Measurements from ENCODE around the gene S100A6. TPM values are rescaled to one million over a fixed set of nuclear protein-coding genes. Genes with fewer than 3 reads are reported as not detected.

Gene S100A6
- total RNA-seq, 2 donors from 2014 or later, result 367 to 608 TPM

DNA sequence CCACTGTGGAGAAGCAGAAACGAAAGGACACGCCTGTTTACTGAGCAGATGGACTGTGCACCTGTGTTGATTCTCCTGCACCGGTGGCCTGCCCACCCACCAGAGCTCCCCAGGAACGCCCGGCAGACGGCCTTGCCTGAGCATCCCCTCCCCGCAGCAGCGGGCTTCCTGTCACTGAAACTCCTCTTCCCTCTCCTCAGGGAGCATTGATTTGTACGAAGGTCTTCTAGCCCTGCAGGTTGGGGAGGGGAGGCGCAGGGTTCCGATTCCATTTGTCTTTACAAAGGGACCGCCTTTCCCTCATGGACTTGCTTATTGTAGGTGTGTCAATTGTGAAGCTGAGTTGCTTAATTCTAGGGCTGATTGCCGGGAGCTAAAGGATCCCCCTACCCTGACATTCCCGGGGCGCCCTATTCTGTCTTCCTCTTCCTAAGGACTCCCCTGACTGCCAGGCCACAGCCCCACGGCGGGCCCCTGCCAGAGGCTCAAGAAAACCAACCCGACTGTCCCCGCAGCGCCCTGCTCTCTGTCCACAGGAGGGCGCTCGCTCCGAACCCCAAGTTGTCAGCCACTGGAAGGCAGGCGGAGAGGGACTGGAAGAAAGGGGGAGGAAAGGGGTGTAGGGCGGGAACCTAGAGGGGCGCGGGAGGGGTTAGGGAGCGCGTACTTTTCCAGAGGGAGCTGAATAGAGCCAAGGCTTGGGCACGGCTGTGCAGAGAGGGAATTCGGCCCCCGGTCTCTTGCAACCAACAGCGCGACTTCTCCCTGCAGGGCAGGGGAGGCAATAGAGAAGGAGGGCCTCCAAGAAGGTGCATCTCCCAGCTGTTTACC, 2.8 kb downstream of the S100A6 start:
- peak; percentile 92 for TF ChIP-seq CTCF (IDR thresholded peaks at IDR 0.05)
- H3K4me1 ChIP-seq (ENCODE audit: control insufficient read depth in 1 of 2, low read depth in 2 of 2), result peaks cover 0 to 51% of the 10 kb centered on the region in 2 donors
- DNase-seq (ENCODE audit: low spot score) (peak; percentile 60), ATAC-seq (ENCODE audit: insufficient number of reproducible peaks, low FRiP score, low read depth) (peak; percentile 56)
- no peaks in the 10 kb centered on the region for H3K36me3 ChIP-seq
- no peaks in the 10 kb centered on the region for H3K9me3 ChIP-seq
- H3K27me3 ChIP-seq (replicated peaks; ENCODE audit: insufficient read depth), result no peaks in the 10 kb centered on the region
- peak overlapping the region; percentile 100 for H3K27ac ChIP-seq
- peak overlapping the region; percentile 89 for H3K4me3 ChIP-seq

GRCh38 chr1:153532181-153532580, 3.6 kb downstream of the S100A6 start:
- H3K27me3 ChIP-seq (replicated peaks; ENCODE audit: insufficient read depth), result no peaks in the 10 kb centered on the region
- no peak for TF ChIP-seq CTCF (IDR thresholded peaks at IDR 0.05)
- H3K4me3 ChIP-seq, result no peak overlapping the region
- H3K4me1 ChIP-seq (ENCODE audit: control insufficient read depth in 1 of 2, low read depth in 2 of 2), result peaks cover 0 to 54% of the 10 kb centered on the region in 2 donors
- H3K27ac ChIP-seq, result peak overlapping the region; percentile 15 to 100
- ATAC-seq (ENCODE audit: insufficient number of reproducible peaks, low FRiP score, low read depth) (no peak), DNase-seq (ENCODE audit: low spot score) (no peak)
- no peaks in the 10 kb centered on the region for H3K9me3 ChIP-seq
- H3K36me3 ChIP-seq, result no peaks in the 10 kb centered on the region

DNA sequence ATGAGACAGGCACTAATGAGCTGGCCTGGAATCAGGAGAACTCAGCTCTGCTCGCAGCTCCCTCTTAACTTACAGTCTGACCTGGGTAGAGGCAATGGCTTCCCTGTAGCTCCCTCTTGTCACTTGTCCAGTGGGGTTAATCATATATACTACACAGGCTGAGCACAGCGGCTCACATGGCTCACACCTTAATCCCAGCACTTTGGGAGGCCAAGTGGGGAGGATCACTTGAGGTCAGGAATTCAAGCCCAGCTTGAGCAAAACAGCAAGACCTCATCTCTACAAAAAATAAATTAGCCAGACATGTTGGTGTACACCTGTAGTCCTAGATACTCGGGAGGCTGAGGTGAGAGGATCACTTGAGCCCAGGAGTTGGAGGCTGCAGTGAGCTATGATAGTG, 4.2 kb downstream of the S100A6 start:
- TF ChIP-seq CTCF (IDR thresholded peaks at IDR 0.05), result no peak
- Histone ChIP-seq H3K27me3 (replicated peaks; ENCODE audit: insufficient read depth) (no peaks in the 10 kb centered on the region), H3K36me3 (no peaks in the 10 kb centered on the region), H3K4me3 (no peak overlapping the region), H3K27ac (peak overlapping the region; percentile 15 to 100), H3K4me1 (ENCODE audit: control insufficient read depth in 1 of 2, low read depth in 2 of 2) (peaks cover 0 to 56% of the 10 kb centered on the region in 2 donors), H3K9me3 (no peaks in the 10 kb centered on the region)
- ATAC-seq (ENCODE audit: insufficient number of reproducible peaks, low FRiP score, low read depth) (no peak), DNase-seq (ENCODE audit: low spot score) (no peak)

DNA sequence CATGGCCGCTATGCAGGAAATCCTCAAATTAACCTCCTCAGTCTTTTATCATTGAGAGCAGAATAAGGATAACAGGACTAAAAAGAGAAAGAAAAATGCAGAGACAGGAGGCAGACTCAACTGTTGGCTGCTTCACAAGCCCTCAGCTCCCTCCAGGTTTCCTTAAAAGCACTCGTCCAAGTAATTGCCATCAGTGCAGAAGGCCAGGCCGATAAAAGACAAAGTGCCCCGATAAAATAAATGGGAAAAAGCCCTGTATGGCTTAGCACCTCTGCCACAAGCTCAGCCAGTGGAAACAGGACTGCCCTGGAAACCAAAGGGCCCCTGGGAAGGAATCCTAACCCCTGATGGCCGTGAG, 8.1 kb downstream of the S100A6 start:
- ATAC-seq (ENCODE audit: insufficient number of reproducible peaks, low FRiP score, low read depth) (no peak), DNase-seq (ENCODE audit: low spot score) (no peak)
- H3K4me1 ChIP-seq (ENCODE audit: control insufficient read depth in 1 of 2, low read depth in 2 of 2), result peaks cover 7 to 35% of the 10 kb centered on the region in 2 donors
- no peak for TF ChIP-seq CTCF (IDR thresholded peaks at IDR 0.05)
- no peak overlapping the region for H3K4me3 ChIP-seq
- no peaks in the 10 kb centered on the region for H3K9me3 ChIP-seq
- H3K27me3 ChIP-seq (replicated peaks; ENCODE audit: insufficient read depth), result no peaks in the 10 kb centered on the region
- no peaks in the 10 kb centered on the region for H3K36me3 ChIP-seq
- H3K27ac ChIP-seq, result peak overlapping the region; percentile 30 to 53

DNA sequence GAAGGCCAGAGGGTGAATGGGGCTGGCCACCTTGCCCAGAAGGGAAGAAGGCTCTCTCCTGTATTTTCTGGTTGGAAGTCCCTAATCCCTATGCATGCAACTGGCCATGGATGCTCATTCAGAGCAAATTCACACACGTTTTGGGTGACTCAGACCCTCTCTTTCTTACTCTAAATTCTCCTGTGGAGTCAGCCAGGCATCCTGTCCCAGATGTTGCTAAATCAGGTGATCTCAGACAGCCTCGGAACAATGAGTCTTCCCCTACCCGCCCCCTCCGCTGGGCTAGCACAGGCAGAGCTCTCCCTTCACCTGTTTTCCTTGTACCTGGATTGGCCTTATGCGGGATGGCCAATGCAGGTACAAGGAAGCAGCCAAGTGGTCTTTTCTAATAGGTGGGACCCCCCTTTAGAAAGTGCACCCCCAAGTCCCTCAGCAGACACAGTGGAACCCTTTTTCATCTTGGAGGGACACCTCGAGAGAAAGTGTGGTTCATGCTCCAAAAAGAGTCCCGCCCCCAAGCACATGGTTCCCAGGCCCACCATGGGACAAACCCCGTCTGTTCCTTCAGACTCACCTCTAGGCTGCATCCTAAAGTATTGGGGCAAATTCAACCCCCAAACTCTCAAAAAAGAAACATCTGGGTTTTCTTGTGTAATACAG, 8.6 kb downstream of the S100A6 start:
- Histone ChIP-seq H3K4me1 (ENCODE audit: control insufficient read depth in 1 of 2, low read depth in 2 of 2) (peaks cover 7 to 30% of the 10 kb centered on the region in 2 donors), H3K27me3 (replicated peaks; ENCODE audit: insufficient read depth) (no peaks in the 10 kb centered on the region), H3K4me3 (no peak overlapping the region), H3K27ac (peak overlapping the region; percentile 30 to 53), H3K36me3 (no peaks in the 10 kb centered on the region), H3K9me3 (no peaks in the 10 kb centered on the region)
- no peak for ATAC-seq (ENCODE audit: insufficient number of reproducible peaks, low FRiP score, low read depth)
- DNase-seq (ENCODE audit: low spot score), result no peak
- TF ChIP-seq CTCF (IDR thresholded peaks at IDR 0.05), result no peak

All from thoracic aorta (tissue), 2 donors.